Tibial nerve (tissue), 4 donors: ENCODE results near the gene HBB. TPM values are rescaled to one million over a fixed set of nuclear protein-coding genes. Genes with fewer than 3 reads are reported as not detected.

ENCODE experiments used
- DNase-seq, 2 donors: peaks; one replicate each; pipeline ENCODE4 v3.0.0-alpha.2; 2019; ENCODE audit warnings: low spot score in 2 of 2
- H3K27ac ChIP-seq, 4 donors: fragments of 200-600 bp; sonication (generic) in 3 of 4; one replicate each; pipeline ENCODE4 v1.5.1; 2017 to 2019; ENCODE audit warnings: mild to moderate bottlenecking in 1 of 4
- H3K27me3 ChIP-seq, 2 donors: fragments of 200-600 bp; sonication (generic) in 1 of 2; one replicate each; pipeline versions ENCODE4 v1.5.1 to v1.6.0; 2017 to 2019
- H3K36me3 ChIP-seq, 3 donors: fragments of 200-600 bp; sonication (generic); one replicate each; pipeline ENCODE4 v1.5.1; 2018 to 2019
- H3K4me1 ChIP-seq, 4 donors: fragments of 200-600 bp; sonication (generic) in 3 of 4; one replicate each; pipeline ENCODE4 v1.5.1; 2017 to 2019
- H3K4me3 ChIP-seq, 4 donors: fragments of 200-600 bp; sonication (generic) in 3 of 4; one replicate each; pipeline ENCODE4 v1.5.1; 2017 to 2019; ENCODE audit warnings: mild to moderate bottlenecking in 1 of 4, moderate library complexity in 1 of 4
- H3K9me3 ChIP-seq, 4 donors: fragments of 200-600 bp; sonication (generic) in 3 of 4; one replicate each; pipeline ENCODE4 v1.5.1; 2017 to 2019
- CTCF ChIP-seq, 5 experiments: fragments of 200-600 bp in 3 of 5; fragments of 450-650 bp in 2 of 5; sonication (generic) in 3 of 5; IDR thresholded peaks; one replicate each; pipeline ENCODE4 v1.5.1; 2016 to 2019; ENCODE audit warnings: antibody characterized with exemption in 5 of 5, mild to moderate bottlenecking in 3 of 5, moderate library complexity in 2 of 5
- EP300 ChIP-seq, 2 donors: sonication (generic); formaldehyde crosslinking; IDR thresholded peaks; one replicate each; pipeline ENCODE4 v1.6.1; 2017; ENCODE audit warnings: antibody characterized with exemption in 2 of 2, mild to moderate bottlenecking in 1 of 2
- POLR2A ChIP-seq, 2 donors: fragments of 450-650 bp; IDR thresholded peaks; one replicate each; pipeline ENCODE4 v1.6.1; 2017; ENCODE audit warnings: antibody characterized with exemption in 2 of 2, mild to moderate bottlenecking in 2 of 2, moderate library complexity in 2 of 2
- WGBS, 2 donors: methylation state at CpG; one replicate each; pipeline ENCODE4 v1.1.5; 2018; 5-methylcytosine and 5-hydroxymethylcytosine counted together
- total RNA-seq, 4 donors: library from RNA; depleted of rRNA; stranded (reverse); fragments of >200 nt; gene quantifications; one replicate each; pipeline ENCODE4 v1.1.0, GENCODE V29; 2016

HBB gene
- total RNA-seq, 4 donors from 2014 or later = 61.6 to 425 (median 151) TPM; not detected in 1

GRCh38 chr11:5224538-5225479, 2.1 kb downstream of the HBB start:
- TF ChIP-seq POLR2A (IDR thresholded peaks at IDR 0.05) = no peak
- TF ChIP-seq CTCF (IDR thresholded peaks at IDR 0.05) = no peak
- no peak for TF ChIP-seq EP300 (IDR thresholded peaks at IDR 0.05)
- Histone ChIP-seq H3K27me3 (no peaks in the 10 kb centered on the region), H3K27ac (no peak overlapping the region), H3K36me3 (no peaks in the 10 kb centered on the region), H3K4me1 (no peaks in the 10 kb centered on the region), H3K9me3 (no peaks in the 10 kb centered on the region), H3K4me3 (no peak overlapping the region)
- DNase-seq = no peak
- WGBS, 2 donors = 73 to 85% methylated on average over 6 of the region's 6 CpGs

- no peak overlapping the region for H3K4me3 ChIP-seq
- H3K27me3 ChIP-seq = no peaks in the 10 kb centered on the region
- no peak for TF ChIP-seq POLR2A (IDR thresholded peaks at IDR 0.05)
- no peak for TF ChIP-seq CTCF (IDR thresholded peaks at IDR 0.05)
- 57 to 63% methylated on average over 1 of the region's 1 CpG for WGBS, 2 donors
- no peaks in the 10 kb centered on the region for H3K9me3 ChIP-seq
- H3K36me3 ChIP-seq = no peaks in the 10 kb centered on the region
- DNase-seq = no peak
- no peak overlapping the region for H3K27ac ChIP-seq
- H3K4me1 ChIP-seq = no peaks in the 10 kb centered on the region
Measured at GRCh38 chr11:5223686-5224085, 3.2 kb downstream of the HBB start.

DNA sequence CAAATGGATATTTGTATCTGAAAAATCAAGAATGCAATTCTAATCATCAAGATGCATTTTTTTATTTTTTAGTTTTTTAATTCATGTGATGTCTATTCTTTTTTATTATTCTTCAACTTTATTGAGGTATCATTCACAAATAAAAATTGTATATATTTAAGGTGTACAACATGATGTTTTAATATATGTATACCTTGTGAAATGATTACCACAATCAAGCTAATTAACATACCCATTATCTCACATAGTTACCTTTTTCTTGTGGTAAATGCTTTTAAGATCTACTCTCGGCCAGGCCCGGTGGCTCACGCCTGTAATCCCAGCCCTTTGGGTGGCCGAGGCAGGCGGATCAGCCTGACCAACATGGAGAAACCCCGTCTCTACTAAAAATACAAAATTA, 3.7 kb downstream of the HBB start:
- Histone ChIP-seq H3K36me3 (no peaks in the 10 kb centered on the region), H3K4me1 (no peaks in the 10 kb centered on the region), H3K27me3 (no peaks in the 10 kb centered on the region), H3K9me3 (no peaks in the 10 kb centered on the region), H3K27ac (no peak overlapping the region), H3K4me3 (no peak overlapping the region)
- TF ChIP-seq CTCF (IDR thresholded peaks at IDR 0.05) (no peak), POLR2A (IDR thresholded peaks at IDR 0.05) (no peak), EP300 (IDR thresholded peaks at IDR 0.05) (no peak)
- no peak for DNase-seq
- WGBS, 2 donors = 84 to 89% methylated on average over 6 of the region's 6 CpGs

DNA sequence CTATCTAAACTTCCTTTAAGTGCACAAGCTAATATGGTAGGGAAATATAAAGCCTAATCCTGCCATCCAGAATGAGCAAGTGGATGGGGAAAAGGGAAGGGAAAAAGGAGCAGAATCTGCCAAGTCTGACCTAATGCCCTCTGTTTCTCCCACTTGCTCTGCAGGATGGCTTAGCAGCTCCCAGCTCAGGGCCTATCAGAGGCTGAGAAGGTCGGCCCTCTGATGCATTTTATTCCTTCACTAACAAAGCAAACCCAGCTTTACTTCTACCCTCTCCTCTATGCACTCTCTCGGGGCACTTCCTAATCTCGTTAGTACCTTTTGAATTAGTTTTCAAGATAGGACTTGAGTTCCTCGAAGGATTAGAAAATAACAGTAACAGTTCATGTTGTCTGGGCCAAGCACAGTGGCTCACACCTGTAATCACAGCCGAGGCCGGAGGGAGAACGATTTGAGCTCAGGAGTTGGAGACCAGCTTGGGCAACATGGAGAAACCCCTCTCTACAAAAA, 16.4 kb downstream of the HBB start:
- WGBS, 2 donors = 66 to 69% methylated on average over 7 of the region's 7 CpGs
- DNase-seq = no peak
- TF ChIP-seq CTCF (IDR thresholded peaks at IDR 0.05) (no peak), EP300 (IDR thresholded peaks at IDR 0.05) (no peak)
- Histone ChIP-seq H3K4me3 (no peak overlapping the region), H3K36me3 (no peaks in the 10 kb centered on the region), H3K9me3 (no peaks in the 10 kb centered on the region), H3K27ac (no peak overlapping the region), H3K4me1 (no peaks in the 10 kb centered on the region), H3K27me3 (no peaks in the 10 kb centered on the region)

DNA sequence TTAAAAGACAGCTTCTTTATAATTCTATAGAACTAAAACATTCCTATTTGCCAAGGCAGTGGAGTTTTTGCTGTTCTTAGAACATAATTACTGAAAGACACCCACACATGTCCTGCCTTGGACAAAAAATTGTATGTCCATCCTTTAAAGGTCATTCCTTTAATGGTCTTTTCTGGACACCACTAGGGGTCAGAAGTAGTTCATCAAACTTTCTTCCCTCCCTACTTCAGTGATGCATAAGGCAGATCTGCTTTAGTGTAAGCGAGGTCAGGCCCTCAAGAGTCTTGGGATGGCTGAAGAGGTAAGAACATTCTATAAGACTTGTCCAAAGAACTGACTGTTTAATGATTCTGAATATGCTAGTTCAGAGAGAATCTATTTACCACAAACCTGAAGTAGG, 22.1 kb downstream of the HBB start:
- peak in 4 of 5 experiments; percentile 6 to 21 (median 16) for TF ChIP-seq CTCF (IDR thresholded peaks at IDR 0.05)
- no peak for TF ChIP-seq EP300 (IDR thresholded peaks at IDR 0.05)
- no peak for TF ChIP-seq POLR2A (IDR thresholded peaks at IDR 0.05)
- H3K4me3 ChIP-seq = no peak overlapping the region
- 31 to 32% methylated on average over 1 of the region's 1 CpG for WGBS, 2 donors
- H3K27me3 ChIP-seq = no peaks in the 10 kb centered on the region
- H3K4me1 ChIP-seq = no peaks in the 10 kb centered on the region
- no peak for DNase-seq
- H3K36me3 ChIP-seq = no peaks in the 10 kb centered on the region
- H3K27ac ChIP-seq = no peak overlapping the region
- no peaks in the 10 kb centered on the region for H3K9me3 ChIP-seq
